ENCODE results near the gene TMCO6.
A peak's percentile ranks its signal among the peaks of the same experiment; 100 is the strongest.

The TMCO6 gene

DNA sequence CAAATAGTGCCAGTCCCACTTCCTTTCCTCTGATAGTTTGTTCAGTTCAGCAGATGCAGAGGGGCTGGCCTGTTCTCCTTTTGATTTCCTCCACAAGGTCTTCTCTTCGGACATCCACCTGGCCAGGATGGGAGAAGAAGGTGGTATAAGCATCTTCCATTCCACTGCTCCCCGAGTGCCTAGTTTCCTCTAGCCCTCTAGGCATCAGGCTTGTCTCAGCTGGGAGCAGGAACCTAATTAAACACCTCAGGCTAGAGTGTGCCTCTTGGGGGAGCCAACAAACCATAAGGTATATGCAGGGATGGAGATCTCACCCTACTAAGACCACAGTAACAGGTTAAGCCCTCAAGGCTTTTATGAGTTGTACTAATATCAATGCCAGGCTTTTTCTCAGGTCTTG is 35.0 kb downstream of the TMCO6 start:
- TF ChIP-seq, protein P1, sequence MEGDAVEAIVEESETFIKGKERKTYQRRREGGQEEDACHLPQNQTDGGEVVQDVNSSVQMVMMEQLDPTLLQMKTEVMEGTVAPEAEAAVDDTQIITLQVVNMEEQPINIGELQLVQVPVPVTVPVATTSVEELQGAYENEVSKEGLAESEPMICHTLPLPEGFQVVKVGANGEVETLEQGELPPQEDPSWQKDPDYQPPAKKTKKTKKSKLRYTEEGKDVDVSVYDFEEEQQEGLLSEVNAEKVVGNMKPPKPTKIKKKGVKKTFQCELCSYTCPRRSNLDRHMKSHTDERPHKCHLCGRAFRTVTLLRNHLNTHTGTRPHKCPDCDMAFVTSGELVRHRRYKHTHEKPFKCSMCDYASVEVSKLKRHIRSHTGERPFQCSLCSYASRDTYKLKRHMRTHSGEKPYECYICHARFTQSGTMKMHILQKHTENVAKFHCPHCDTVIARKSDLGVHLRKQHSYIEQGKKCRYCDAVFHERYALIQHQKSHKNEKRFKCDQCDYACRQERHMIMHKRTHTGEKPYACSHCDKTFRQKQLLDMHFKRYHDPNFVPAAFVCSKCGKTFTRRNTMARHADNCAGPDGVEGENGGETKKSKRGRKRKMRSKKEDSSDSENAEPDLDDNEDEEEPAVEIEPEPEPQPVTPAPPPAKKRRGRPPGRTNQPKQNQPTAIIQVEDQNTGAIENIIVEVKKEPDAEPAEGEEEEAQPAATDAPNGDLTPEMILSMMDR (IDR thresholded peaks at IDR 0.05; ENCODE audit: insufficient read depth, low read depth, low read length, missing control alignments): no peak
- DNase-seq (ENCODE audit: low read depth): no peak
- H3K4me3 ChIP-seq (ENCODE audit: low read depth, low read length): no peak overlapping the region

- no peak for DNase-seq (ENCODE audit: low read depth)
- H3K4me3 ChIP-seq (ENCODE audit: low read depth, low read length): no peak overlapping the region
- TF ChIP-seq, protein P1 (IDR thresholded peaks at IDR 0.05; ENCODE audit: insufficient read depth, low read depth, low read length, missing control alignments): no peak
Measured at GRCh38 chr5:140674629-140675028, 35.4 kb downstream of the TMCO6 start.

- TF ChIP-seq, protein P1 (IDR thresholded peaks at IDR 0.05; ENCODE audit: insufficient read depth, low read depth, low read length, missing control alignments): no peak
- DNase-seq (ENCODE audit: low read depth): peak; percentile 32
- H3K4me3 ChIP-seq (ENCODE audit: low read depth, low read length): no peak overlapping the region
Measured at GRCh38 chr5:140677947-140678346, 38.7 kb downstream of the TMCO6 start.

- TF ChIP-seq, protein P1 (IDR thresholded peaks at IDR 0.05; ENCODE audit: insufficient read depth, low read depth, low read length, missing control alignments): no peak
- no peak for DNase-seq (ENCODE audit: low read depth)
- H3K4me3 ChIP-seq (ENCODE audit: low read depth, low read length): no peak overlapping the region
Measured at GRCh38 chr5:140678993-140679392, 39.7 kb downstream of the TMCO6 start.

DNA sequence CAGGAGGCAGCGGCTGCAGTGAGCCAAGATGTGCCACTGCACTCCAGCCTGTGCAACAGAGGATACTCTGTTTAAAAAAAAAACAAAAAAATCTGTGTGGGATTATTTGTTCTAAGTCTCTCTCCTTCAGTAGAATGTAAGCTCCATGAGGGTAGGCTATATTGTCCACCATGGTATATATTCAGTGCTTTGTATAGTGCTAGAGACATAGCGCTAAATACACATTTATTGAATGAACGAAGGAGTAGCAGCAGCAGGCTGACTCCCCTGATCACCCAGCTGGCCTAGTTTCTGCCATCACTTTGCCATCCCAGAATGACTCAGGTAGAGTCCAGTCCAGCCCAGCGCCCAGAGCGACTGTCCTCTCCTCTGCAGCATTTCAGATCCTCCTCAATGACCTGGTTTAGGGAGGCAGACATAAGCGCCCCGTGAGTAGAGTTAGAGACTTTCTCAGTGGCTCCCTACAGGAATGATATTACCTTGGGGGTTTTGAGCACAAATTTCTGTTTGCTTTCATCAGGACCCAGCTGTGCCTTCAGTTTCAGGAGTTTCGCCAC is 51.2 kb downstream of the TMCO6 start:
- TF ChIP-seq, protein P1 (IDR thresholded peaks at IDR 0.05; ENCODE audit: insufficient read depth, low read depth, low read length, missing control alignments): no peak
- peak overlapping the region; percentile 69 for H3K4me3 ChIP-seq (ENCODE audit: low read depth, low read length)
- no peak for DNase-seq (ENCODE audit: low read depth)

DNA sequence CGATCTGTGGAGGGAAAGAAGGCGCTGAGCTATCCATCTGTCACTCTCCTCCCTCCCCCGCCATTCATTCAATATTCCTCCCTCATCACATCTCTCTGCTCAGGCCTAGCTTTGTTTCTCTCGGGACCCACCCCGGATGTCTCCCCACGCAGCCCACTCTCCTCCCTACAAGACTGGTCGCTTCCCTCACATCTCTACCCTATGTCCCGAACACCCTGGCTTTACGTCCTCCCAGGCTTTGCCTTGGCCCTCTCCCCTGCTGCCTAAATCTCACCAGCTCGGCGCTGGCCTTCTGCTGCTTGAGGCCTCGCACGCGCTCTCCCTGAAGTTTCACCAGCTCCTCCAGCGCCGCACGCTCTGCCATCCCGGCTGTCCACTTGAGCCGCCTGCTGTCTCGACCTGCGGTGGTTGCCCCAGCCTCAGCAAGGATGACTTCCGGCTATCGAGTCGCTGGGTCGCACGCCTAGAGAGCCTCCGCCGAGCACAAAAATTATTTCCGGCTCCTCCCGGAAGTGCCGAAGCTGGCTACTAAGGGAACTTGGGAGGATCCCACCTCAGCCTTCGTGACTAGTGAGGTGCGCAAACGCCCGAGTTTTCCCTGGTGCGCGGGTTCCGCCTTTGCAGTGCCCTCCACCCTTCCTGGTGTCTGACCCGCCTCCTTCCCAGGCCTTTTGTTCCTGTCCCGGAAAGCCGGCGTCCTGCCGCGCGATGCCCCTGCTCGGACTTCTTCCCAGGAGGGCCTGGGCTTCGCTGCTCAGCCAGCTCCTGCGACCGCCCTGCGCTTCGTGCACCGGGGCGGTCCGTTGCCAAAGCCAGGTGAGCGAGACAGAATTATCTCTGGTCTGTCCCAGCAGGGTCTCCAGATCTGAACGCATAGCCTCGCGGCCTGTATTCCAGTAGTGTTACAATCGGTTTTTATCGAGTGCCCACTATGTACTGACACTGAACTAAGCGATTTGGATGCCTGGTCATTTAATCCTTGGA is 52.0 kb downstream of the TMCO6 start, which contains the start of the genes HARS1 and HARS2:
TSS of gene HARS1 (minus strand) at position 430 of the 984 bp plus-strand sequence. CDS start at position 364, 66 bp downstream.
TSS of gene HARS2 (plus strand) at position 515 of the 984 bp plus-strand sequence. CDS start at position 709, 194 bp downstream.
- peak; percentile 95 for DNase-seq (ENCODE audit: low read depth)
- peak within 1 kb of the TSS; percentile 69 for H3K4me3 ChIP-seq (ENCODE audit: low read depth, low read length)
- TF ChIP-seq, protein P1 (IDR thresholded peaks at IDR 0.05; ENCODE audit: insufficient read depth, low read depth, low read length, missing control alignments): no peak

All from GM12865 (cell line).